Femur (tissue), 1 donor: ENCODE data around the gene IL26.

Experiments
- DNase-seq: peaks from one replicate; pipeline ENCODE4 v3.0.0-alpha.2; 2017

The IL26 gene

DNA sequence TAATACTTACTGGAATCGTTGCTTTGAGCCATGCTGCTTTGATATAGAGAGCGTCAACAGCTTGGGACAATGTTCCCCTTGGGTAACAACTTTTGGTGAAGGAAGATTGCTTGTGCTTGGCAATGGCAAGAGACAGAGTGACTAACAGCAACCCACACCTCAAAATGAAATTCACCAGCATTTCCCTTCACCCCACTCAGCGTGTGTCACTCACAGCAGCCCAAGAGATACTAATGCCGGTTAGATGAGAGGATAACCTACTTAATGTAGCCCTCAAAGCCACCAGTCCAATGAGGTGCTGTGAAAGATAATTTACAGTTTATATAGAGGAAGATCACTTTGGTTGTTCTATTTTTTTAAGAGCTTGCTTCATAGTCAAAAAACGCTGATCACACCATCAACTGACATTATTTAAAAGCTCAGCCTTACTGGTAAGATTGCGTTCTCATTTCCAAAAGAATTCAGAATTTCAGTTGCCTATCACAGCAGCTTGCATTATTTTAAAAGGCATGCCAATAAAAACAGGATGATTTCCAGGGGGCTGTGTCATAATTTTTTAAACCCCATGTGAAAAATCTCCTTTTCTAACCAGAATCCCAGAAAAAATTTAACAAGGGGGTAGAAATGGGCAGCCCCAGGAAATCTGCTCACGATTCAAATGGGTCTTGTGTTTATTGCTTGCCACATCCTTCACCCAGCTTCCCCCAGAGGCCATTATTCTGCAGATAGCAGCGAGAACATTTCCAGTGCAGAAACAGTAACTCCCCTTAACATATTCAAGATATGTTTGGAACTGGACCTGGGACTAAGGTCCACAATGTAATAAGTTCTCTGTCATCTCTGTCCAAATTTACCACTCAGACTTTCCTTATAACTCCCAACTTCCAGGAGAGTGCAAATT, at the start of gene IL26:
IL26 (minus strand) TSS at position 235 of the 901 bp plus-strand sequence; CDS start at position 181, 54 bp downstream.
- DNase-seq, result no peak

DNA sequence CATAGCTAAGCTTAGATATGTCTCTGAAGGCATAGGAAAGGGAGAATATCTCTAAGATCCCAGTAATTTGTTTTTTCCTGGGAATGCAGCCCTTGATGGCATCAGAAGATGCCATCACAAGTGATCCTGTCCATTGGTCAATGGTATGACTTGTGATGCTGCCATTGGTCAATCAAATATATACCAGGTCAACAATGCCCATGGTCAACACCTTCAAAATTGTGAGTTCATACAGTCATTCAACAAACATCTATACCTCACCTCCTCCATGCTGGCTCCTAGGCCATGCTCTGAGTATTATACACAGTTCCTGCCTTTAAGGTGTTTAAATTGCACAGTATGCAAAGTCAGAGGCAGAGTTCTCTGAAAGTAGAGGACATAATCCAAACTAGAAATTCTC, 47.1 kb upstream of the IL26 start:
- no peak for DNase-seq

GRCh38 chr12:68271346-68271745, 45.7 kb upstream of the IL26 start:
- DNase-seq, result no peak

DNA sequence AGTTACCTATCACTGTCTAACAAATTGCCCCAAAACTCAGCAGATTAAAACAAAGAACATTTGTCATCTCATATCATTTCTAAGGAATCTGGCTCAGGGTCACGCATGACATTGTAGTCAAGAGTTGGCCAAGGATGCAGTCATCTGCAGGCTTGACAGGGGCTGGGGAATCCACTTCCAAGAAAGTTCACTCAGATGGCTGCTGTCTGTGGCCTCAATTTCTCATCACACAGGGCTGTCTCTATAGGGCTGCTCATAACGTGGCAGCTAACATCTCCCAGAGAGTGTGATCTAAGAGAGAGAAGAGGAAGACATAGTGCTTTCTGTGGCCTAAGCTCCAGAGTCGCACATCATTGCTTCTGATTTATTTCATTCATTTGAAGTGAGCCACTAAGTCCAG, 44.7 kb upstream of the IL26 start:
- no peak for DNase-seq

DNA sequence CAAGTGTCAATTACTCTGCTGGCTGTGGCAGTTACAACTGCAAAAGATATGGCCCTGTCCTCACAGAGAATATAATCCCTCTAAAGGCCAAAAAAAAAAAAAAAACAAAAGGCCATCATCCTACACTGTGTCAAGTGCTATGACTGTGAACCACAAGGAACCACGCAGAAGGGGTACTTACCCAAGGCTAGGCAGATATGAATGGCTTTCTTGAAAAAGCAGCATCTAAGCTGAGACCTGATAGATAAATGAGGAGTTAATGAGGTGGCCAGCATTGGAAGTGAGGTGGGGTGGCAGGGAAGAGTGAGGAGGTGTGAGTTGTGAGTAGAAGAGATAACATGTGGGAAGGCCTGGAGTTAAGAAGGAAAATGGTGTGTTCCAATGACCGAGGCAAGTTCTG, 44.2 kb upstream of the IL26 start:
- DNase-seq, result no peak

DNA sequence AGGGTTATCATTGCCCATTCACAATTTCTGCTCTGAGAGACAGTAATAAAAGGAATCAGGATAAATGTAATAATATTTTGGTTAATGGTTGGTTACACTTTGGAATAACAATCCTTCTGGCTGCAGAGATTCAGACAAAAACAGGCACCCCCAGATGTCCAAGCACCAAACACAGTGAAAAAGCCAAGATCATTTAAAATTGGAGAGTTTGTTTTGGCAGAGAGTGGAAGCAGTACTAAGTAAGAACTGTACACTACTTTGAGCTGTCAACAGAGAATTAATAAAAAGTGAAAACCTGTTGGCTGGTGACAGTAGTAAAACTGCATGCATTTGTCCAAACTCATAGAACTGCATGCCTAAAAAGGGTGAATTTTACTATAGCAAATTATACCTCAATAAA, 43.4 kb upstream of the IL26 start:
- no peak for DNase-seq

GRCh38 chr12:68267892-68268396, 42.3 kb upstream of the IL26 start:
- no peak for DNase-seq

DNA sequence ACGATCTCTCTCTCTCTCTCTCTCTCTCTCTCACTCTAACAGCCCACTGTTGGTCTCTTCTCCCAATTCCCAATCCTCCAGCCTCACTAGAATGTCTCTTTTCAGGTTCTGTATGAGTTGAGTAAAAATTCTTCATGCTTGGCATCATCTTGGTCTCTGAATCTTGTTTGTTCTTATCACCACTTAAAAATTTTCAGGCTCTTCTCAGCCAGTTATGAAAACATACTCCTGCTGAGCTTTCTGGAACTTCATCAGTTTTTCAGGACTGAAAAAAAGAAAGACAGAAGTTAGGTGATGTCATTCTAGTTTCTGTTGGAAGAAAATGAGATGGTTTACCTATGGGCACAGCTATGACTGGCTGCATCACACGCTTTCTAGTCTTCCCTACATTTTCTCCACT, 39.2 kb upstream of the IL26 start:
- no peak for DNase-seq

DNA sequence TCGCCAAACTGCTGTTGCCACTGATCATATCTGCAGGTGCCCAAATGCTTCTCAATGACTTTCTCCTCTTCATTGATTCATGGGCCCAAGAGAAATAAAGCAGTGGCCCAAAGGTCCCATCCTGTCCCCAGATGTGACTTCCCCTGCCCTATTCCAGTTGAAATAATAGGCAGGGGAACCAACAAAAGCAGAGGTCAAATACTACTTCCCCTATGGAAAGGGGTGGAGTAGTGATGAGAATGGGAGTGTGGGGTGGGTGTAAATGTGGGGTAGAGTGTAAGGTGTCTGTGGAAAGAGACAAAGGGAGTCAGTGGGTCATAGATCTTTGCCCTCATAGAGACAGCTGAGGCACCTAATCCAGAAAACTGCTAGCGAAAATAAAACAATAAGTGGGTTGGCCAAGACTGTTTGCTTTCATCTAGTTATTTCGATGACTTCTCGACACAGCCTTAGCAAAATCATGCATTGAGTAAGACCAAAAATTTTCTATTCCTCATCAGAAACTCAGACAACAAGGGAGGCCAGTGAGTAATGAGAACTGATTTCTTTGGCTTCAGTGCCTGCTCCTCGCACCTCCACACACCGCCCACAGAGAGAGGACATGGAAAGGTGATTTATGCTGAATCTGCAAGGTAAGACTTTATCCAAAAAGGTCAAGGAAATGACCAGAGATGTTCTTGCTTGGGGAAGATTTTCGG, 38.7 kb upstream of the IL26 start:
- DNase-seq, result no peak

DNA sequence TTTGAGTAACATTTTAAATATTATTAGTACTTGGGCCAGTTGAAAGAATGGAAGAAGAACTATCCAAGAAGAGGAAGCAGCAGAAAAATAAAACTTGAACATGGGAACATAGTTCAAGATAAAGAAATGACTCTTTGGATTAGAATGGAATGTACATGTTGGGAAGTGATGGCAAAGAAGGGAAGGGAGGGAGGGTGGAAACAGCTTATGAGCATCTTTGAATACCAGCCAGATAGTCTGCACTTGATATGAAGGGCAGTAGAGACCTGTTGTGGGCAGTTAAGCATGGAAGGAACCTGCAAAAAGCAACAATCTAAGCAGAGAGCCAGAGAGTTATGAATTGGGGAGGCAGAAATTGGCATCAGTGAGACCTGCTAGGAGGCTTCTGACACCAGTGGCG, 37.8 kb upstream of the IL26 start:
- no peak for DNase-seq

- no peak for DNase-seq
Measured at GRCh38 chr12:68261896-68262295, 36.3 kb upstream of the IL26 start.

- DNase-seq, result no peak
Measured at GRCh38 chr12:68260153-68260552, 34.5 kb upstream of the IL26 start.

- DNase-seq, result no peak
Measured at GRCh38 chr12:68259318-68259940, 33.8 kb upstream of the IL26 start.

GRCh38 chr12:68253504-68253903, 27.9 kb upstream of the IL26 start, which contains the start of gene IL22:
TSS of gene IL22 (minus strand) at chr12:68253604. CDS start at chr12:68253448, 156 bp downstream.
- DNase-seq, result no peak

DNA sequence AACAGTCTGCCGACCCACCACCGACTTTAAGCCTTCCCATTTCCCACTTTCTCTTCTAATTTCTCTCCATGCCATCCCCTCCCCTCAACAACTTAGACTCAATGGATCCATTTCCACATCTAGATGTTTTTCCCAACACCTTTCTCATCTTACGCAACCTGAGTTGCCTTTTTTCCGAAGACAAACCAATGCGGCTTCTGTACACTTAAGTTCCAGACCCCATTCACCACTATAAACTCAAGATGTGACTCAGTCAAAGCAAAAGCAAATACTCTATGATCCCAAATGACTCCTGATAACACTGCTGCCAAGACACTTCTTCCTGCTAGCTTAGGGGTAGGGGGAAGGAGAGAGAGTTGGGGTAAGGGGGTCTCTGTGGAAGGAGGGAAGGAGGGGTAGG, 26.5 kb upstream of the IL26 start:
- DNase-seq, result no peak

DNA sequence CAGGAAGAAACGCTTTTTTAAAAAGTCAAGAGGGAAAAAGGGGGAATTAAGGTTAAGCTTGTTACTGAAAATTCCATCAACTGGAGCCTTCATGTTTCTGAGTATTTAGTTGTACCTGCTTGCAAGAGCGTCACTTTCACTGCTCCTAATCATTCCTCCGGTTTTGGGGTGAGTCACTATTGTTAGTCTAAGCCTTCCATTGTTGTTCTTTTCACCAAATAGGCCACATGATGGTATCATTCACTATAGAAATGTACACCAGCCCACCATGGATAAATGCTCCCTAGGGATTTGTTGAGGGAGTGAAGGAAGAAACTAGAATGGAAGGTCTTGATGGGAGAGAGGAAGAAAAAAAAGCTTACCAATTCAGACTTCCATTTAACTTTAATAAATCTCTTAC, 24.8 kb upstream of the IL26 start:
- DNase-seq, result no peak

DNA sequence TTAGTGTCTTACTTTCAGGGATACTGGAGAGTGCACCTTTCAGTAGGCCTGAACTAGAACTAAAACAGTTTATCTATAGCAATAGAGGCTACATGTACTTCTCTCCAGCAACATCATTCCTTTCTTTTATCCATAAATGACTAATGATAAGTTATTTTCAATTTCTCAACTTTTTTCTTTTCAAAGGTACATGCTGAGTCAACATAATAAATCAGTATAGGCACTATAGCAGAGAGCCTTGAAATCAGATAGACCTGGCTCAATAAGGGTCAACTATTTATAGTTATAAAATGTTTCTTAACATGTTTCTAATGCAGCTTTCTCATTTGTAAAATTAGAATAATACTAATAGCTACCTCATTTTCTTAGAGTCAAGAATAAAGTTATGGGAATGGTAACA, 22.2 kb upstream of the IL26 start:
- DNase-seq, result no peak

DNA sequence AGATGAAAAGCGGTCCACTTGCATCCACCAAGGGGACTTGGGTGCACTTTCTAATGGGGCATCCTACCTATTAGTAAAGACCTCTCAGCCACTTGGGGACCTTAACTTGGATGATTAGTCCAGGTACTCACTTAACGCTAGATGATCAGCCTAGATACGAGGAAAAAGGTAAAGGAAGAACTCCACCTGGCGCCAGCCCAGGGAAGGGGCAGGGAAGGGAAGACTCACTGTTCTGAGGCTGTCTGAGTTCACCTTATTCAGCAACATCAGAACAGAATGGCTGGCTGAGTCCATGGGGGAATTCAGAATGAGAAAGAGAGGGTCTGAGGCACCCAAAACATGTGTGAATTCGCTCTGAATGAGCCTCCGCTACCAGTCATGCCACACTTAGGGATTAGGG, 20.7 kb upstream of the IL26 start:
- no peak for DNase-seq

- DNase-seq, result peak; percentile 21
Measured at GRCh38 chr12:68245180-68246021, 19.8 kb upstream of the IL26 start.

- DNase-seq, result no peak
Measured at GRCh38 chr12:68242777-68243176, 17.2 kb upstream of the IL26 start.

DNA sequence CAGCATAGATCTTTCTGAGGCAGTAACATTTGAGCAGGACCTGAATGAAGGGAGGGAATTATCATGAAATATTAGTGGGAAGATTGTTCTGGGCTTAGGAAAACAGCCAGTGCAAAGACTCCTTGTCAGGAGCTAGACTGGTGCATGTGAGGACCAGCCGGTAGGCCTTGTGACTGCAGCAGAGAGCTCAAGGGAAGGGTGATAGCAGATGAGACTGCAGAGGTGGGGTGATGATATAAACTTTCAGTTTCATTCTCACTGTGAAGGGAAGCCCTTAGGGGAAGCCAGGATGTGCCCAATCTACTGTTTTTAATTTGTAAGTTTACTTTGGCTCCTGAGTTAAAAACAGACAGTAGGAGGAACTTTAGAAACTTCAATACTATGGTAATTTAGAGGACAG, 15.4 kb upstream of the IL26 start:
- no peak for DNase-seq

DNA sequence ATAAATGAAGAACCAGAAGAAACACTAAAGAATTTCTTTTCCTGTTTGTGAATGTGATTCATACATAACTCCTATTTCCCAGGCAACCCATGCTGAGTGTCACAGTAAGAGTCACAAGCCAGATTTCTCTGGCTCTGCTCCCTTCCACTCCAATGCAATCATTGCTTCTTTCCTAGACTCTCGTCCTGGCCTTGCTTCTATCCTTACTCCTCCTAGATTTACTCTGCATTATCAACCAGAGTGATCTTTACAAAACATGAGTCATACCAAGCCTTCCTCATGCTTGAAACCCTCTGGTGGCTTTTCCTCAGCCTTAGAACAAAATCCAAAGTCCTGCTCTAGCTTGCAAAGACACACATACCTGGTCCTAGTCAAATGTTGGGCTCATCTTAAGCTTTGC, 14.5 kb upstream of the IL26 start:
- no peak for DNase-seq
